BLaER1 treated with 17β-estradiol and CSF1 and Interleukin-3, amounts not matched to agents 10 nM and 100 nM (cell line): ENCODE results near the gene ITM2C.

ENCODE experiments used
- H3K27ac ChIP-seq, 11 experiments: shearing (Covaris generic); formaldehyde crosslinking; 2 replicates each; pipeline ENCODE4 v1.8.1; 2022
- H3K27me3 ChIP-seq, 11 experiments: shearing (Covaris generic); formaldehyde crosslinking; 2 replicates each; pipeline ENCODE4 v1.8.1; 2022
- H3K36me3 ChIP-seq, 11 experiments: shearing (Covaris generic); formaldehyde crosslinking; 2 replicates each; pipeline ENCODE4 v1.8.1; 2022
- H3K4me1 ChIP-seq, 10 experiments: shearing (Covaris generic); formaldehyde crosslinking; 2 replicates each; pipeline ENCODE4 v1.8.1; 2022
- H3K4me2 ChIP-seq, 11 experiments: shearing (Covaris generic); formaldehyde crosslinking; 2 replicates each; pipeline ENCODE4 v1.8.1; 2022
- H3K4me3 ChIP-seq, 10 experiments: shearing (Covaris generic); formaldehyde crosslinking; 2 replicates each; pipeline ENCODE4 v1.8.1; 2022
- H3K9ac ChIP-seq, 11 experiments: shearing (Covaris generic); formaldehyde crosslinking; 2 replicates each; pipeline ENCODE4 v1.8.1; 2022
- H3K9me3 ChIP-seq, 11 experiments: shearing (Covaris generic); formaldehyde crosslinking; replicated peaks in 1 of 11; 2 replicates each; pipeline ENCODE4 v1.8.1; 2022
- H4K20me1 ChIP-seq, 11 experiments: shearing (Covaris generic); formaldehyde crosslinking; 2 replicates each; pipeline ENCODE4 v1.8.1; 2022
- Cebpa-rat ChIP-seq, 11 experiments: shearing (Covaris generic); IDR thresholded peaks; 2 replicates each; pipeline ENCODE4 v1.8.1; 2022

The ITM2C gene

GRCh38 chr2:230868947-230869913, 4.5 kb downstream of the ITM2C start:
- Histone ChIP-seq H3K36me3 (peaks cover 0 to 9% (median 0%) of the 10 kb centered on the region in 11 experiments; a peak in 7 of 22 replicates), H3K4me3 (peak overlapping the region in 1 of 10 experiments; percentile 47; a peak in 1 of 20 replicates), H3K4me1 (peaks cover 83 to 95% (median 88%) of the 10 kb centered on the region in 10 experiments), H3K4me2 (peak overlapping the region; percentile 83 to 99 (median 97)), H4K20me1 (peaks cover 37 to 84% (median 79%) of the 10 kb centered on the region in 11 experiments; a peak in 20 of 22 replicates), H3K9me3 (no peaks in the 10 kb centered on the region), H3K27me3 (no peaks in the 10 kb centered on the region), H3K27ac (peak overlapping the region in 9 of 11 experiments; percentile 19 to 87 (median 74); a peak in 14 of 22 replicates), H3K9ac (peak overlapping the region in 10 of 11 experiments; percentile 28 to 88 (median 60); a peak in 14 of 22 replicates)
- no peak for TF ChIP-seq Cebpa-rat (IDR thresholded peaks at IDR 0.05)

GRCh38 chr2:230869914-230870543, 5.3 kb downstream of the ITM2C start:
- no peaks in the 10 kb centered on the region for H3K27me3 ChIP-seq
- H4K20me1 ChIP-seq = peaks cover 38 to 92% (median 86%) of the 10 kb centered on the region in 11 experiments; a peak in 20 of 22 replicates
- H3K9me3 ChIP-seq = no peaks in the 10 kb centered on the region
- peak overlapping the region; percentile 83 to 99 (median 97) for H3K4me2 ChIP-seq
- H3K36me3 ChIP-seq = peaks cover 0 to 17% (median 5%) of the 10 kb centered on the region in 11 experiments; a peak in 11 of 22 replicates
- peak overlapping the region in 10 of 11 experiments; percentile 34 to 87 (median 64); a peak in 18 of 22 replicates for H3K27ac ChIP-seq
- peaks cover 90 to 99% (median 95%) of the 10 kb centered on the region in 10 experiments for H3K4me1 ChIP-seq
- H3K9ac ChIP-seq = peak overlapping the region; percentile 47 to 69 (median 60); a peak in 19 of 22 replicates
- TF ChIP-seq Cebpa-rat (IDR thresholded peaks at IDR 0.05) = no peak
- peak overlapping the region in 9 of 10 experiments; percentile 18 to 47 (median 40); a peak in 15 of 20 replicates for H3K4me3 ChIP-seq

- Histone ChIP-seq H3K4me1 (peaks cover 90 to 100% (median 99%) of the 10 kb centered on the region in 10 experiments), H4K20me1 (peaks cover 38 to 99% (median 86%) of the 10 kb centered on the region in 11 experiments; a peak in 20 of 22 replicates), H3K27ac (peak overlapping the region; percentile 34 to 87 (median 64); a peak in 20 of 22 replicates), H3K4me3 (peak overlapping the region in 9 of 10 experiments; percentile 18 to 47 (median 40); a peak in 16 of 20 replicates), H3K4me2 (peak overlapping the region; percentile 83 to 99 (median 97)), H3K9ac (peak overlapping the region; percentile 48 to 70 (median 60)), H3K9me3 (no peaks in the 10 kb centered on the region), H3K27me3 (no peaks in the 10 kb centered on the region), H3K36me3 (peaks cover under 1 to 24% (median 10%) of the 10 kb centered on the region in 11 experiments; a peak in 15 of 22 replicates)
- TF ChIP-seq Cebpa-rat (IDR thresholded peaks at IDR 0.05) = no peak
Observed at GRCh38 chr2:230870544-230871360, 6.0 kb downstream of the ITM2C start.

GRCh38 chr2:230871361-230872150, 6.8 kb downstream of the ITM2C start:
- Histone ChIP-seq H3K9me3 (no peaks in the 10 kb centered on the region), H3K27ac (peak overlapping the region; percentile 34 to 87 (median 64); a peak in 20 of 22 replicates), H3K9ac (peak overlapping the region; percentile 48 to 70 (median 60); a peak in 21 of 22 replicates), H3K36me3 (peaks cover 8 to 33% (median 18%) of the 10 kb centered on the region in 11 experiments), H3K4me1 (peaks cover 83 to 100% (median 99%) of the 10 kb centered on the region in 10 experiments), H3K4me2 (peak overlapping the region; percentile 83 to 99 (median 97)), H4K20me1 (peaks cover 38 to 98% (median 80%) of the 10 kb centered on the region in 11 experiments; a peak in 20 of 22 replicates), H3K4me3 (peak overlapping the region in 8 of 10 experiments; percentile 18 to 47 (median 32); a peak in 8 of 20 replicates), H3K27me3 (no peaks in the 10 kb centered on the region)
- TF ChIP-seq Cebpa-rat (IDR thresholded peaks at IDR 0.05) = no peak

- Histone ChIP-seq H3K4me1 (peaks cover 82 to 100% (median 99%) of the 10 kb centered on the region in 10 experiments), H3K9me3 (no peaks in the 10 kb centered on the region), H3K9ac (peak overlapping the region in 9 of 11 experiments; percentile 1 to 69 (median 60); a peak in 13 of 22 replicates), H3K4me3 (no peak overlapping the region), H3K27me3 (no peaks in the 10 kb centered on the region), H3K36me3 (peaks cover 16 to 41% (median 26%) of the 10 kb centered on the region in 11 experiments), H3K4me2 (peak overlapping the region; percentile 83 to 99 (median 97)), H3K27ac (peak overlapping the region in 6 of 11 experiments; percentile 40 to 87 (median 78); a peak in 10 of 22 replicates), H4K20me1 (peaks cover 38 to 98% (median 74%) of the 10 kb centered on the region in 11 experiments; a peak in 20 of 22 replicates)
- TF ChIP-seq Cebpa-rat (IDR thresholded peaks at IDR 0.05) = no peak
Observed at GRCh38 chr2:230872151-230872967, 7.6 kb downstream of the ITM2C start.

- Histone ChIP-seq H3K9me3 (no peaks in the 10 kb centered on the region), H3K27ac (peak overlapping the region in 5 of 11 experiments; percentile 40 to 87 (median 86); a peak in 10 of 22 replicates), H3K36me3 (peaks cover 18 to 43% (median 26%) of the 10 kb centered on the region in 11 experiments), H4K20me1 (peaks cover 38 to 98% (median 68%) of the 10 kb centered on the region in 11 experiments; a peak in 20 of 22 replicates), H3K4me1 (peaks cover 82 to 100% (median 99%) of the 10 kb centered on the region in 10 experiments), H3K4me2 (peak overlapping the region; percentile 83 to 99 (median 97)), H3K27me3 (no peaks in the 10 kb centered on the region), H3K9ac (peak overlapping the region in 7 of 11 experiments; percentile 10 to 69 (median 49); a peak in 8 of 22 replicates), H3K4me3 (peak overlapping the region in 5 of 10 experiments; percentile 23 to 45 (median 28); a peak in 4 of 20 replicates)
- no peak for TF ChIP-seq Cebpa-rat (IDR thresholded peaks at IDR 0.05)
Observed at GRCh38 chr2:230872968-230873660, 8.4 kb downstream of the ITM2C start.
